Ascending aorta (tissue), 2 donors: Measurements from ENCODE around the gene LRP1B. TPM values are rescaled to one million over a fixed set of nuclear protein-coding genes. Genes with fewer than 3 reads are reported as not detected.

Experiments
- DNase-seq, 2 donors: peaks; one replicate each; pipeline ENCODE4 v3.0.0-alpha.2; 2019; ENCODE audit warnings: low spot score in 2 of 2
- H3K27ac ChIP-seq, 2 donors: fragments of 200-600 bp; sonication (generic); one replicate each; pipeline ENCODE4 v1.5.1; 2016 to 2017; ENCODE audit warnings: mild to moderate bottlenecking in 1 of 2
- H3K27me3 ChIP-seq: fragments of 200-600 bp; sonication (generic); one replicate; pipeline ENCODE4 v1.5.1; 2017
- H3K36me3 ChIP-seq, 2 donors: fragments of 200-600 bp; sonication (generic); one replicate each; pipeline ENCODE4 v1.5.1; 2016
- H3K4me1 ChIP-seq, 2 donors: fragments of 200-600 bp; sonication (generic); one replicate each; pipeline ENCODE4 v1.5.1; 2016 to 2017; ENCODE audit warnings: mild to moderate bottlenecking in 1 of 2
- H3K4me3 ChIP-seq, 2 donors: fragments of 200-600 bp; sonication (generic); one replicate each; pipeline ENCODE4 v1.5.1; 2016 to 2017; ENCODE audit warnings: mild to moderate bottlenecking in 1 of 2
- H3K9me3 ChIP-seq, 2 donors: fragments of 200-600 bp; sonication (generic); one replicate each; pipeline ENCODE4 v1.5.1; 2016
- CTCF ChIP-seq, 3 experiments: fragments of 200-600 bp in 2 of 3; fragments of 450-650 bp in 1 of 3; sonication (generic) in 2 of 3; IDR thresholded peaks; one replicate each; pipeline ENCODE4 v1.5.1; 2016 to 2019; ENCODE audit warnings: antibody characterized with exemption in 3 of 3, mild to moderate bottlenecking in 1 of 3, moderate library complexity in 1 of 3
- intact Hi-C: fragments of 100-400 bp; cut with DNase I; formaldehyde crosslinking; loops from one replicate; pipeline ENCODE4 v1.15.1; 2023
- total RNA-seq: library from RNA; depleted of rRNA; stranded (reverse); fragments of >200 nt; gene quantifications from one replicate; pipeline ENCODE4 v1.1.0, GENCODE V29; 2016

Gene LRP1B
- total RNA-seq, 1 donor from 2014 or later = not detected

GRCh38 chr2:140384946-140385345, 1745.9 kb downstream of the LRP1B start:
- Histone ChIP-seq H3K4me1 (no peaks in the 10 kb centered on the region), H3K36me3 (no peaks in the 10 kb centered on the region), H3K27me3 (no peaks in the 10 kb centered on the region), H3K9me3 (no peaks in the 10 kb centered on the region), H3K27ac (no peak overlapping the region), H3K4me3 (no peak overlapping the region)
- intact Hi-C loops = no loop called here
- no peak for TF ChIP-seq CTCF (IDR thresholded peaks at IDR 0.05)
- DNase-seq = no peak

DNA sequence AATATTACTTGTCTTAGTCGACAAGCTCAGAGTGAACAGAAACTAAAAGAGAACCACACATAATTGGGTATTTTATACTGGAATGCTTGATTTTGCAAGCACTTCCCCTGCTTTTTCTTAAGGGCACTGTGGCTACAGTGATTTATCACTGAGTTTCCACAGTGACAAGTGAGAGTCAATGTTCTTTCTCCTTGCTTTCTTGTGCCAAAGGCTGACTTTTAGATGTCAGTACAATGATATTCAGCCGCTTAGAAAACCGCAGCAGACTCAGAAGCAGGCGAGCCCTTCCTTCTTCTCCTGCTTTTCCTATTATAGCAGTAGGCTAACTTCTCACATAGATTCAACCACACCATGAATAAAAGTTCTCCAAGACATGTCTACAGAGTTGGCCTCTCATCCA, 1747.0 kb downstream of the LRP1B start:
- H3K9me3 ChIP-seq = no peaks in the 10 kb centered on the region
- intact Hi-C loops = no loop called here
- TF ChIP-seq CTCF (IDR thresholded peaks at IDR 0.05) = no peak

DNA sequence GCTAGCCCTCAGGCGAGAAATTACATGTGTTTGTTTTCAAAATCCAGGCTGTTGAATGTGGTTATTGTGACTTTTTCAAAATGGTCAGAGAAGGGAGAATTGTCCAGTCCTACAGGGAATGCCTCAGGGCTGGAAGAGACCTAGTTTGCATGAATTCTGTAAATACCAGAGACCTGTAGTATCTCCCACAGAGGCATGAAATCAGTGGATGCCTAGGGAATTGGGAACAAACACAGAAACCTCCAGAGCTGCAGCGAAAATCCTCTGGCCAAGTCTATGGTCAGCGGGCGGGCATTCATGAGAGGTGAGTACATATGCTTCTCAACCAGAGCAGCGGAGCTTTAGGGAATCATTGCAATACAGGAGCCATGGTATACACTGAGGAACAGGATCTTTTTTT, 1754.1 kb downstream of the LRP1B start:
- no peaks in the 10 kb centered on the region for H3K4me1 ChIP-seq
- intact Hi-C loops = no loop called here
- no peak overlapping the region for H3K4me3 ChIP-seq
- no peak overlapping the region for H3K27ac ChIP-seq
- no peaks in the 10 kb centered on the region for H3K27me3 ChIP-seq
- H3K36me3 ChIP-seq = no peaks in the 10 kb centered on the region
- DNase-seq = no peak
- no peak for TF ChIP-seq CTCF (IDR thresholded peaks at IDR 0.05)
- H3K9me3 ChIP-seq = no peaks in the 10 kb centered on the region

More for the DNA sequence above, 1747.0 kb downstream of the LRP1B start:
- Histone ChIP-seq H3K27me3 (no peaks in the 10 kb centered on the region), H3K27ac (no peak overlapping the region), H3K36me3 (no peaks in the 10 kb centered on the region), H3K4me3 (no peak overlapping the region), H3K4me1 (no peaks in the 10 kb centered on the region)
- DNase-seq = no peak

DNA sequence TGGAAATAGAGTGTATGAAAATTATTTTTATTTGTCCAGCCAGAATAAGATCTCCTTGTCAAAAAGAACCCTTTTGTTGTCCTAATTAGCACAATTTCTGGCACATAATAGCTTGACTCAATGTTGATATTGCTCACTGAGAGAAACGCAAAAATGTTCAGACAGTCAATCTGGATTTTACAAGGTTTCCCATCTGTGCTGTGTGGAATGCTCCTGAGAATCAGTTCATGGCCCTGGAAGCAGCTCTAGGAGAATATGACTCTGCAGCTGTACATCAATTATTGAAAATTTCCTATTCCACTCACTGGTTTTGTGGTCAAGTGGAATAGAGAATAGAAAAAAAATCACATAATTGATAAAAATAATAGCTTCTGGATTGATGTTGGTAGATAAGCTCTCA, 1767.7 kb downstream of the LRP1B start:
- Histone ChIP-seq H3K9me3 (no peaks in the 10 kb centered on the region), H3K4me1 (no peaks in the 10 kb centered on the region), H3K27me3 (no peaks in the 10 kb centered on the region), H3K4me3 (no peak overlapping the region), H3K27ac (no peak overlapping the region), H3K36me3 (no peaks in the 10 kb centered on the region)
- no peak for DNase-seq
- TF ChIP-seq CTCF (IDR thresholded peaks at IDR 0.05) = no peak
- intact Hi-C loops = no loop called here

- Histone ChIP-seq H3K36me3 (no peaks in the 10 kb centered on the region), H3K27ac (no peak overlapping the region), H3K4me1 (no peaks in the 10 kb centered on the region), H3K27me3 (no peaks in the 10 kb centered on the region), H3K9me3 (no peaks in the 10 kb centered on the region), H3K4me3 (no peak overlapping the region)
- no peak for TF ChIP-seq CTCF (IDR thresholded peaks at IDR 0.05)
- intact Hi-C loops = no loop called here
- DNase-seq = no peak
These were observed 1768.5 kb downstream of the LRP1B start for GRCh38 chr2:140362361-140362760.

DNA sequence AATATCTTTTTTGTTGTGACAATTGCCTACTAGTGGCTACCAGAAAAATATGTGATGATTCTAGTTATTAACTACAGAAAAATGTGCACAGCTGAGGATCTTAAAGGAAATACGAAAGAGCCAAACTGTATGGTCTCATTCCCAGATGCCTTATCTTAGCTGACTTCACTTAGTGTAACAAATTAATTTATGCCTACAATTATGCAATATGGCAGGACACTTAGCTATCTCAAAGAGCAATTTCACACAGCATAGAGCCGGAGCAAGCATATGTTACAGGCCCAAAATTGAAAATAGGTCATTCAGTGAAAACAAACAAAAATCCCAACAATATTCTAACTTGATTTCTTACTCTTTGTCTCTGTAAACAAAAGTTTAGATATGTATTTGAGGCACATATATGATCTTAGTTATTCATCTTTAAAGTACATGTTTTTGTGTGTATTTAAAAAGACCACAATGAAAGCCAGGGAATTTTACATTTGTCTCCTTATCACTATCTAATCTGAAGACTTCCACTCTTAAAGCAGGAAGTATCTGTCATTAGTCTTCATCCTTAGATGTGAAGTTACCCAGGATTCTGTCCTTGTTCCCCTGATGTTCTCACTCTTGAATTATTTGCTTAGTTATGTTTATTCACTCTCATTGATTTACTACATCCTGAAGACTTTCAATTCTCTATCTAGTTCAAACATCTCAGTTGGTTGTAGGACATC, 1771.6 kb downstream of the LRP1B start:
- H3K4me3 ChIP-seq = no peak overlapping the region
- H3K27me3 ChIP-seq = no peaks in the 10 kb centered on the region
- no peaks in the 10 kb centered on the region for H3K36me3 ChIP-seq
- no peaks in the 10 kb centered on the region for H3K4me1 ChIP-seq
- no peak for TF ChIP-seq CTCF (IDR thresholded peaks at IDR 0.05)
- intact Hi-C loops = no loop called here
- no peak for DNase-seq
- no peak overlapping the region for H3K27ac ChIP-seq
- H3K9me3 ChIP-seq = no peaks in the 10 kb centered on the region
